Panc1 (cell line): Measurements from ENCODE around the gene LMNA.

Experiments used
- SIN3A ChIP-seq: IDR thresholded peaks from 2 replicates; pipeline ENCODE4 v1.6.1; 2012; ENCODE audit warnings: low read depth, mild to moderate bottlenecking, low read length, moderate library complexity, borderline replicate concordance; ENCODE audit not compliant: insufficient read depth
- TF ChIP-seq, protein P1 (sequence below): fragments of 450-650 bp; IDR thresholded peaks from 2 replicates; pipeline ENCODE4 v1.5.1; 2017; ENCODE audit warnings: mild to moderate bottlenecking

DNA sequence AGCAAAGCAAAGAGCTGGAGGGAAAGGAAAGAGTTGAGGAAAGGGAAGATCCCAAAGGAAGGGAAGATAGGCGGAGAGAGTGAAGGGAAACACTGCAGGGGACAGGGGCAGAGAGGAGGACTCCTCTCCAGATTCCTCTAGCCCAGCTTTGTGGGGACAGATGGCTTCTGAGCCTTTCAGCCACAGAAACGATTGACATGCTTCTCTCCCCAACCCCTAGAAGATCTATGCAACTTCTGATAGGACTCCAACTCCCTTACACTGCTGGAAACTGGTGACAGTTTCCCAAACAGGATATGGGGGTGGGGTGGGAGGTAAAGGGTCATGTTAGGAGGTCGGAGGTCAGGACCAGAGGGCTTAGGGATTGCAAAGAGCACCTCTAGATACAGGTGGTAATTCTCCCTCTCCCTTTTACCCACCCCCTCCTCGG lies 38.7 kb upstream of the LMNA start:
- TF ChIP-seq, protein P1, sequence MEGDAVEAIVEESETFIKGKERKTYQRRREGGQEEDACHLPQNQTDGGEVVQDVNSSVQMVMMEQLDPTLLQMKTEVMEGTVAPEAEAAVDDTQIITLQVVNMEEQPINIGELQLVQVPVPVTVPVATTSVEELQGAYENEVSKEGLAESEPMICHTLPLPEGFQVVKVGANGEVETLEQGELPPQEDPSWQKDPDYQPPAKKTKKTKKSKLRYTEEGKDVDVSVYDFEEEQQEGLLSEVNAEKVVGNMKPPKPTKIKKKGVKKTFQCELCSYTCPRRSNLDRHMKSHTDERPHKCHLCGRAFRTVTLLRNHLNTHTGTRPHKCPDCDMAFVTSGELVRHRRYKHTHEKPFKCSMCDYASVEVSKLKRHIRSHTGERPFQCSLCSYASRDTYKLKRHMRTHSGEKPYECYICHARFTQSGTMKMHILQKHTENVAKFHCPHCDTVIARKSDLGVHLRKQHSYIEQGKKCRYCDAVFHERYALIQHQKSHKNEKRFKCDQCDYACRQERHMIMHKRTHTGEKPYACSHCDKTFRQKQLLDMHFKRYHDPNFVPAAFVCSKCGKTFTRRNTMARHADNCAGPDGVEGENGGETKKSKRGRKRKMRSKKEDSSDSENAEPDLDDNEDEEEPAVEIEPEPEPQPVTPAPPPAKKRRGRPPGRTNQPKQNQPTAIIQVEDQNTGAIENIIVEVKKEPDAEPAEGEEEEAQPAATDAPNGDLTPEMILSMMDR: no peak
- no peak for TF ChIP-seq SIN3A
